Measurements from ENCODE around the gene WNT3A. TPM values are rescaled to one million over a fixed set of nuclear protein-coding genes. Genes with fewer than 3 reads are reported as not detected.

Gene WNT3A
- total and polyA plus RNA-seq, 3 experiments from 2014 or later, result not detected

GRCh38 chr1:228045871-228046270 lies 39.1 kb downstream of the WNT3A start:
- no peak overlapping the region for H3K4me3 ChIP-seq (ENCODE audit: low read length)
- DNase-seq, result no peak
- H3K36me3 Mint-ChIP-seq, result peaks cover 0 to 2% (median 0%) of the 10 kb centered on the region in 3 donors
- ChIA-PET CTCF (no interaction called here), POLR2A (no interaction called here)
- H3K27me3 Mint-ChIP-seq, result peaks cover 10 to 17% of the 10 kb centered on the region in 2 donors
- no peaks in the 10 kb centered on the region for H3K9me3 ChIP-seq (ENCODE audit: low read length)
- H3K4me3 Mint-ChIP-seq, result no peak overlapping the region
- no peaks in the 10 kb centered on the region for H3K4me1 Mint-ChIP-seq
- no peaks in the 10 kb centered on the region for H3K4me1 ChIP-seq (ENCODE audit: insufficient read depth, low read length)
- H3K9me3 Mint-ChIP-seq, result no peaks in the 10 kb centered on the region
- no peak overlapping the region for H3K27ac ChIP-seq (ENCODE audit: low read depth, low read length)
- H3K27ac Mint-ChIP-seq, result no peak overlapping the region
- H3K27me3 ChIP-seq (ENCODE audit: insufficient read depth, low read length, poor library complexity, severe bottlenecking), result peaks cover 7% of the 10 kb centered on the region
- H3K36me3 ChIP-seq (ENCODE audit: insufficient read depth, low read length), result no peaks in the 10 kb centered on the region

GRCh38 chr1:228046421-228047182 lies 39.8 kb downstream of the WNT3A start:
- H3K27ac ChIP-seq (ENCODE audit: low read depth, low read length), result no peak overlapping the region
- Mint-ChIP-seq H3K9me3 (no peaks in the 10 kb centered on the region), H3K36me3 (peaks cover 0 to 2% (median 0%) of the 10 kb centered on the region in 3 donors), H3K27me3 (peaks cover 16 to 25% of the 10 kb centered on the region in 2 donors), H3K4me1 (no peaks in the 10 kb centered on the region), H3K27ac (no peak overlapping the region), H3K4me3 (no peak overlapping the region)
- no peaks in the 10 kb centered on the region for H3K9me3 ChIP-seq (ENCODE audit: low read length)
- ChIA-PET POLR2A (no interaction called here), CTCF (no interaction called here)
- H3K36me3 ChIP-seq (ENCODE audit: insufficient read depth, low read length), result no peaks in the 10 kb centered on the region
- H3K4me1 ChIP-seq (ENCODE audit: insufficient read depth, low read length), result no peaks in the 10 kb centered on the region
- H3K4me3 ChIP-seq (ENCODE audit: low read length), result no peak overlapping the region
- H3K27me3 ChIP-seq (ENCODE audit: insufficient read depth, low read length, poor library complexity, severe bottlenecking), result peaks cover 7% of the 10 kb centered on the region
- DNase-seq, result no peak

GRCh38 chr1:228047183-228047466 lies 40.3 kb downstream of the WNT3A start:
- no peaks in the 10 kb centered on the region for H3K9me3 ChIP-seq (ENCODE audit: low read length)
- no peak for DNase-seq
- no peak overlapping the region for H3K27ac ChIP-seq (ENCODE audit: low read depth, low read length)
- ChIA-PET CTCF (no interaction called here), POLR2A (no interaction called here)
- no peaks in the 10 kb centered on the region for H3K36me3 ChIP-seq (ENCODE audit: insufficient read depth, low read length)
- Mint-ChIP-seq H3K27me3 (peaks cover 21 to 28% of the 10 kb centered on the region in 2 donors), H3K4me1 (no peaks in the 10 kb centered on the region), H3K9me3 (no peaks in the 10 kb centered on the region), H3K27ac (no peak overlapping the region), H3K36me3 (peaks cover 0 to 2% (median 0%) of the 10 kb centered on the region in 3 donors), H3K4me3 (no peak overlapping the region)
- H3K4me1 ChIP-seq (ENCODE audit: insufficient read depth, low read length), result no peaks in the 10 kb centered on the region
- no peak overlapping the region for H3K4me3 ChIP-seq (ENCODE audit: low read length)
- H3K27me3 ChIP-seq (ENCODE audit: insufficient read depth, low read length, poor library complexity, severe bottlenecking), result peaks cover 7% of the 10 kb centered on the region

GRCh38 chr1:228048120-228048519 lies 41.3 kb downstream of the WNT3A start:
- Histone ChIP-seq H3K9me3 (ENCODE audit: low read length) (no peaks in the 10 kb centered on the region), H3K27me3 (ENCODE audit: insufficient read depth, low read length, poor library complexity, severe bottlenecking) (peaks cover 7% of the 10 kb centered on the region), H3K4me1 (ENCODE audit: insufficient read depth, low read length) (no peaks in the 10 kb centered on the region), H3K36me3 (ENCODE audit: insufficient read depth, low read length) (no peaks in the 10 kb centered on the region), H3K27ac (ENCODE audit: low read depth, low read length) (no peak overlapping the region), H3K4me3 (ENCODE audit: low read length) (no peak overlapping the region)
- POLR2A ChIA-PET, result no interaction called here
- peaks cover 0 to 2% (median 0%) of the 10 kb centered on the region in 5 donors for H3K9me3 Mint-ChIP-seq
- H3K4me3 Mint-ChIP-seq, result no peak overlapping the region
- peaks cover 0 to 2% (median 0%) of the 10 kb centered on the region in 3 donors for H3K36me3 Mint-ChIP-seq
- no peak for DNase-seq
- H3K27me3 Mint-ChIP-seq, result peaks cover 23 to 38% of the 10 kb centered on the region in 2 donors
- no peak overlapping the region for H3K27ac Mint-ChIP-seq
- no peaks in the 10 kb centered on the region for H3K4me1 Mint-ChIP-seq
- CTCF ChIA-PET, result no interaction called here

GRCh38 chr1:228048659-228049298 lies 42.0 kb downstream of the WNT3A start:
- Mint-ChIP-seq H3K36me3 (peaks cover 0 to 2% (median 0%) of the 10 kb centered on the region in 3 donors), H3K27ac (no peak overlapping the region), H3K4me1 (no peaks in the 10 kb centered on the region), H3K27me3 (peaks cover 26 to 44% of the 10 kb centered on the region in 2 donors), H3K4me3 (no peak overlapping the region), H3K9me3 (peaks cover 0 to 3% (median 0%) of the 10 kb centered on the region in 5 donors)
- ChIA-PET POLR2A (no interaction called here), CTCF (no interaction called here)
- H3K27me3 ChIP-seq (ENCODE audit: insufficient read depth, low read length, poor library complexity, severe bottlenecking), result peaks cover 7% of the 10 kb centered on the region
- no peaks in the 10 kb centered on the region for H3K36me3 ChIP-seq (ENCODE audit: insufficient read depth, low read length)
- no peak overlapping the region for H3K4me3 ChIP-seq (ENCODE audit: low read length)
- H3K27ac ChIP-seq (ENCODE audit: low read depth, low read length), result no peak overlapping the region
- DNase-seq, result no peak
- H3K4me1 ChIP-seq (ENCODE audit: insufficient read depth, low read length), result no peaks in the 10 kb centered on the region
- H3K9me3 ChIP-seq (ENCODE audit: low read length), result no peaks in the 10 kb centered on the region

GRCh38 chr1:228050571-228051231 lies 43.9 kb downstream of the WNT3A start:
- H3K27ac ChIP-seq (ENCODE audit: low read depth, low read length), result no peak overlapping the region
- H3K27me3 Mint-ChIP-seq, result peaks cover 28 to 51% of the 10 kb centered on the region in 2 donors
- H3K9me3 ChIP-seq (ENCODE audit: low read length), result no peaks in the 10 kb centered on the region
- no peak overlapping the region for H3K4me3 Mint-ChIP-seq
- peaks cover 7% of the 10 kb centered on the region for H3K27me3 ChIP-seq (ENCODE audit: insufficient read depth, low read length, poor library complexity, severe bottlenecking)
- H3K4me1 Mint-ChIP-seq, result no peaks in the 10 kb centered on the region
- no peak for DNase-seq
- H3K9me3 Mint-ChIP-seq, result peaks cover 0 to 6% (median 2%) of the 10 kb centered on the region in 5 donors
- H3K27ac Mint-ChIP-seq, result peak overlapping the region in 1 of 8 donors; percentile 75
- H3K4me1 ChIP-seq (ENCODE audit: insufficient read depth, low read length), result no peaks in the 10 kb centered on the region
- ChIA-PET POLR2A (no interaction called here), CTCF (no interaction called here)
- H3K4me3 ChIP-seq (ENCODE audit: low read length), result no peak overlapping the region
- peaks cover 0 to 2% (median 0%) of the 10 kb centered on the region in 3 donors for H3K36me3 Mint-ChIP-seq
- no peaks in the 10 kb centered on the region for H3K36me3 ChIP-seq (ENCODE audit: insufficient read depth, low read length)

- Histone ChIP-seq H3K9me3 (ENCODE audit: low read length) (no peaks in the 10 kb centered on the region), H3K4me1 (ENCODE audit: insufficient read depth, low read length) (peaks cover 23% of the 10 kb centered on the region), H3K4me3 (ENCODE audit: low read length) (peak overlapping the region; percentile 50), H3K27ac (ENCODE audit: low read depth, low read length) (no peak overlapping the region), H3K36me3 (ENCODE audit: insufficient read depth, low read length) (no peaks in the 10 kb centered on the region), H3K27me3 (ENCODE audit: insufficient read depth, low read length, poor library complexity, severe bottlenecking) (peaks cover 38% of the 10 kb centered on the region)
- peaks cover 0 to 5% (median 2%) of the 10 kb centered on the region in 5 donors for H3K9me3 Mint-ChIP-seq
- peaks cover 6 to 19% (median 14%) of the 10 kb centered on the region in 3 donors for H3K4me1 Mint-ChIP-seq
- H3K27ac Mint-ChIP-seq, result peak overlapping the region in 5 of 8 donors; percentile 9 to 82 (median 67)
- peak overlapping the region; percentile 3 to 74 (median 68) for H3K4me3 Mint-ChIP-seq
- peak in 1 of 5 donors; percentile 27 for DNase-seq
- H3K27me3 Mint-ChIP-seq, result peaks cover 32 to 35% of the 10 kb centered on the region in 2 donors
- POLR2A ChIA-PET, result interaction anchor here (0.8 kb wide), 1 partner anchor 48 kb away, joined by 3 read pairs; no protein-coding TSS in a partner anchor
- no peaks in the 10 kb centered on the region for H3K36me3 Mint-ChIP-seq
- CTCF ChIA-PET, result no interaction called here
Measured at GRCh38 chr1:228058172-228058948, 51.6 kb downstream of the WNT3A start.
